Cardiac fibroblast (primary cell): ENCODE data around the gene SAG.

Experiments used
- DNase-seq, 2 donors: peaks; one replicate each; pipeline versions ENCODE4 v3.0.0 to v3.0.0-alpha.2; 2010; ENCODE audit warnings: low read depth in 2 of 2
- H3K4me3 ChIP-seq, 2 donors: replicated peaks in 1 of 2; 1 replicate in 1 of 2; 2 replicates in 1 of 2; pipeline ENCODE4 v1.5.1; 2011; ENCODE audit warnings: low read depth in 2 of 2, low read length in 2 of 2, mild to moderate bottlenecking in 2 of 2, moderate library complexity in 1 of 2
- CTCF ChIP-seq: IDR thresholded peaks from one replicate; pipeline ENCODE4 v1.5.1; 2011; ENCODE audit warnings: low read depth, mild to moderate bottlenecking, low read length, inconsistent platforms

The SAG gene

GRCh38 chr2:233342301-233342700 lies 34.7 kb downstream of the SAG start:
- no peak overlapping the region for H3K4me3 ChIP-seq
- no peak for DNase-seq
- TF ChIP-seq CTCF, result no peak

- DNase-seq, result no peak
- TF ChIP-seq CTCF, result no peak
- H3K4me3 ChIP-seq, result no peak overlapping the region
Observed at GRCh38 chr2:233343171-233343705, 35.6 kb downstream of the SAG start.

GRCh38 chr2:233346376-233346775 lies 38.8 kb downstream of the SAG start:
- no peak for DNase-seq
- H3K4me3 ChIP-seq, result no peak overlapping the region
- TF ChIP-seq CTCF, result no peak

GRCh38 chr2:233346930-233347329 lies 39.3 kb downstream of the SAG start:
- DNase-seq, result no peak
- no peak overlapping the region for H3K4me3 ChIP-seq
- no peak for TF ChIP-seq CTCF

- no peak for TF ChIP-seq CTCF
- DNase-seq, result peak; percentile 31
- H3K4me3 ChIP-seq, result no peak overlapping the region
Observed at GRCh38 chr2:233349005-233349998, 41.7 kb downstream of the SAG start.

GRCh38 chr2:233350708-233351107 lies 43.1 kb downstream of the SAG start:
- peak; percentile 71 to 93 for DNase-seq
- TF ChIP-seq CTCF, result peak; percentile 25
- no peak overlapping the region for H3K4me3 ChIP-seq
